ENCODE data around the gene CDK3.
"Not testable (repeated sequence)": the region's sequence is repeated elsewhere in the genome, so short reads cannot be mapped to it uniquely, and the experiment has no call there.

The CDK3 gene

DNA sequence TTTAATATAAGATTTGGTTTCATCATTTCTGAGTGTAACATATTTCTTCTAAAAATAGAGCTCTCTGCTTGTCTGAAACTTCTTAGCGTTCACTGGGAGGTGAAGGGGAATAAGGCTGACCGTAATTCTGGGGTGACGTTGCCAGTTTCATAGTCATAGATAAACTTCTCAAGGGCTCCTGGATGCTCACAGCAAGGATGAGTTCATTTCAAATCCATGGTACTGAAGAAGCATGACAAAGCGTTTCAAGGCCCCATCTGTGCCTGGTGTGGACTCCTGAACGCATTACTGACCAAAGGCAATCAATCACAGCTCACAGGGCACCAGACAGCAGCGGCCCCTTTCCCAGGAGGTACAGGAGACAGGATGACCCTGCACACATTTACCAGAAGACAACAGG lies 38.5 kb downstream of the CDK3 start:
- DNase-seq (ENCODE audit: low spot score): no peak

DNA sequence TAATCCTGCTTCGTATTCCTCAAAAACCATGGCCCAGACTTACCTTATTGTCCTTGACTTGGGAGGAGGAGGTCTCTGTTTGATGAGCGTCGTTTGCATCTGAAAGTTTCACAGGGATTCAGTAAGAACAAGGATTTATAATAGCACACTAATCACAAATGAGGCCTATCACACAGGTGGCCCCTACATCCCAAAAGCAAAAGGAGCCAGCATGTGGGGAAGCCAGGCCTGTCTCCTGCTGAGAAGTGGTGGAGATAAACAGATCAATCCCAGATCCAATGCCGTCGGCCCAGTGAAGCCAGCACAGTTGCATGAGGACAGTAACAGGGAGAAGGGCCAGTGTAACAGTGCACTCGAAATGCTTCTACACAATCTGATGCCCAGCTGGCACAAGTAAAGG lies 39.7 kb downstream of the CDK3 start:
- no peak for DNase-seq (ENCODE audit: low spot score)

- DNase-seq (ENCODE audit: low spot score): not testable (repeated sequence)
These were observed 42.2 kb downstream of the CDK3 start for GRCh38 chr17:76042868-76043267.

- not testable (repeated sequence) for DNase-seq (ENCODE audit: low spot score)
These were observed 43.9 kb downstream of the CDK3 start for GRCh38 chr17:76044475-76045007.

DNA sequence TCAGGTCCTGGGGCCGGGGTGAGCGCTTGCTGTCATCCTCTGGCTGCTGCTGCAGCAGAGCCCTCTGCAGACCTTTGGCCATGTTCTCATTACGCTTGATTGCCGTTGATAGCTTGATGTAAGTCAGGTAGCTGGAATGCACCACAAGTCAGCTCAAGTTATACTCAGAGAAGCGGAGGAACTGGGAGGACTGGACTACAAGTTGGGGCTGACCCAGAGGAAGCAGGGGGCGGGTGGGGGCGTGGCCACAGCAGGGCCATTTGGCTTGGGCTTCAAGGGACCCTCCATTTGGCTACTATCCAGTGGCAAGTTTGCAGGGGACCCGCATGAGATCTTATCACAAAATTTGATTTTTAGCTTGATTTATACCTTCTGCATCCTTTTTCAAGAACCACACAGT lies 45.4 kb downstream of the CDK3 start:
- no peak for DNase-seq (ENCODE audit: low spot score)

- no peak for DNase-seq (ENCODE audit: low spot score)
These were observed 47.5 kb downstream of the CDK3 start for GRCh38 chr17:76048025-76048605.

- no peak for DNase-seq (ENCODE audit: low spot score)
These were observed 48.1 kb downstream of the CDK3 start for GRCh38 chr17:76048711-76049110.

DNA sequence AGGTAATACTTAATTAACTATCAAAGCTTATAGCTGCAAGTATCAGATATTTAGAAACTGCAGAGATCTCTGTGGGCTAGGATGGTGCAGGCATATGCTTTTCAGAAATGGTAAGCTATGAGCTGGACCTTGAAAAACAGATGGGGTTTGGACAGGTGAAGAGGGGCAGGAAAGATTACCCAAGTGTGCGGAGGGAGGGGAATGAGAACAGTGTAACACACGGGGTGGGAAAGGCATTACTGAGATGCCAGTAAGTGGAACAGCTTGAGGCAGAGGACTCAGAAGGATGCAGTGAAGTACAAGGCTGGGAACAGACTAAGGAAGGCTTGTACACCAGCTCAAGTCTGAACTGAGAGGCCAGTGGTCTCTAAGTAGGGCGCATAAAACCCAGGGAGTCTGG lies 48.6 kb downstream of the CDK3 start:
- no peak for DNase-seq (ENCODE audit: low spot score)

DNA sequence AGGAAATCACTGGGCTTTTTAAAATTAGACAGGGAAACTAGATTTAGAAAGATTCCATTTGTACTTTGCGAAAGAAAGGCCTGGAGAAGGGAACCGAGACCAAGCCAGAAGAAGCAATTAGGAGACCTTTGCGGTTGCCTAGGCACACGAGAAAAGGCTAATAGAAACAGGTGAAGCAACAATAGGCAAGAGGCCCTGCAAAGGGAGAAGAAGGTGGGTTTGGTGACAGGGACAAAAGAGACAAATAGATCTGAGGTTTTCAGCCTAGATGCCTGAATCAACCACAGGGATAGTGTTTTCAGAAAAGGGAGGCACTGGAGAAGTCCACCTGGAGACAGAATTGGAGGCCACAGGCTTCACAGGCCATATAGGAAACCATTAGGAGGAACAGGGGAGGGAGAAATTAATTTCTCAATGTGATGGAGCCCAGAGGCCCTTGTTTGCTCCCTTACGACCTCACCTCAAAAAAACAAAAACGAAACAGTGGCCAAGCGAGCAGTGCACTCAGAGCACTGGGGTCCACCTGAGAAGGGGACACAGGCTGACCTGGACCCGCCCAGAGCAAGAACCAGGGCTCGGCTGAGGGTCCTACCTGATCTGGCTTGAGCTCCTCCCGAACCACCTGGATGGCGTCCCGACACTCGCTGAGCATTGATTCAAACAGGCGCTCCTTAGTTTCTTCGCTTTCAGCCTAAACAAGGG lies 49.3 kb downstream of the CDK3 start:
- no peak for DNase-seq (ENCODE audit: low spot score)

GRCh38 chr17:76050538-76051467 lies 50.1 kb downstream of the CDK3 start:
- no peak for DNase-seq (ENCODE audit: low spot score)

- no peak for DNase-seq (ENCODE audit: low spot score)
These were observed 50.9 kb downstream of the CDK3 start for GRCh38 chr17:76051561-76051960.

GRCh38 chr17:76053246-76054111 lies 52.8 kb downstream of the CDK3 start:
- no peak for DNase-seq (ENCODE audit: low spot score)

DNA sequence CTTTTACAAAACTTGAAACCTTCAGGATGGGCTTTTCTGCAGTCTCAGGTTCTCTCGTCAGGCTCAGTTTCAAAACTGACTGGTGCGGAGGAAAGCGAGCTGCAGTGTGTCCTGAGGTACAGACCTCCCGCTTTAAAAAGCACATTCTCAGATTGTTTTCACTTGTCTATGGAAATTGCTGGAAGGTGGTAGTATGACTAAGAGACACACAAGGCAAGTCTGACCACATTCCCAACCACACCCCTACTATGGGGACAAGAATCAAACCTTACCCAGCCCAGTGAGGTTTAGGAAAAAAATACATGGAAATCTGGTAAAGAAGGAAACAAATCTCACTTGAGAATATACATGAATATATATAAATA lies 53.4 kb downstream of the CDK3 start:
- DNase-seq (ENCODE audit: low spot score): no peak

All from kidney capillary endothelial cell (primary cell).